Osteoblast (primary cell): Measurements from ENCODE around the gene CD274. TPM values are rescaled to one million over a fixed set of nuclear protein-coding genes. Genes with fewer than 3 reads are reported as not detected.
A peak's percentile ranks its signal among the peaks of the same experiment; 100 is the strongest.

Experiments used
- DNase-seq: peaks from one replicate; pipeline ENCODE4 v3.0.0; 2011; ENCODE audit warnings: low spot score, mixed read lengths; ENCODE audit not compliant: insufficient read length; ENCODE audit errors: missing footprints
- H2AFZ ChIP-seq: 2 replicates; pipeline ENCODE4 v1.6.0; 2011; ENCODE audit warnings: mild to moderate bottlenecking, low read length
- H3K27ac ChIP-seq: 2 replicates; pipeline ENCODE4 v1.5.1; 2011; ENCODE audit warnings: mild to moderate bottlenecking, low read depth, low read length, moderate library complexity
- H3K27me3 ChIP-seq: 2 replicates; pipeline ENCODE4 v1.6.0; 2012; ENCODE audit warnings: mild to moderate bottlenecking, control low read depth, inconsistent platforms, low read length, moderate library complexity; ENCODE audit not compliant: insufficient read depth
- H3K36me3 ChIP-seq: 2 replicates; pipeline ENCODE4 v1.5.1; 2011; ENCODE audit warnings: mild to moderate bottlenecking, low read length, control low read depth, moderate library complexity; ENCODE audit not compliant: insufficient read depth
- H3K4me1 ChIP-seq: 2 replicates; pipeline ENCODE4 v1.5.1; 2011; ENCODE audit warnings: mild to moderate bottlenecking, low read length, control low read depth, moderate library complexity; ENCODE audit not compliant: insufficient read depth
- H3K4me2 ChIP-seq: 2 replicates; pipeline ENCODE4 v1.6.0; 2011; ENCODE audit warnings: mild to moderate bottlenecking, low read length; ENCODE audit not compliant: insufficient read depth
- H3K4me3 ChIP-seq: fragments of 200-600 bp; sonication (generic); 3 replicates; pipeline ENCODE4 v1.5.1; 2012; ENCODE audit warnings: mild to moderate bottlenecking, low read length, inconsistent platforms; ENCODE audit not compliant: insufficient read depth
- H3K79me2 ChIP-seq: 2 replicates; pipeline ENCODE4 v1.6.0; 2012; ENCODE audit warnings: mild to moderate bottlenecking, low read length, control low read depth, inconsistent platforms; ENCODE audit not compliant: insufficient read depth
- H3K9me3 ChIP-seq: 2 replicates; pipeline ENCODE4 v1.5.1; 2011; ENCODE audit warnings: low read depth, low read length, control low read depth
- H4K20me1 ChIP-seq: 2 replicates; pipeline ENCODE4 v1.6.0; 2012; ENCODE audit warnings: mild to moderate bottlenecking, low read length, control low read depth; ENCODE audit not compliant: insufficient read depth
- CTCF ChIP-seq: IDR thresholded peaks from 2 replicates; pipeline ENCODE4 v1.5.1; 2011; ENCODE audit warnings: mild to moderate bottlenecking, low read depth, low read length, moderate library complexity; ENCODE audit errors: extremely low read depth
- total RNA-seq: library from RNA; depleted of rRNA; stranded (reverse); fragments of >200 nt; gene quantifications from 2 replicates; pipeline ENCODE4 v1.2.3, GENCODE V29; 2012

CD274 gene
- total RNA-seq, 1 donor: 0.72 TPM

GRCh38 chr9:5425006-5425628 lies 25.2 kb upstream of the CD274 start:
- H3K36me3 ChIP-seq: peaks cover 4% of the 10 kb centered on the region
- H3K9me3 ChIP-seq: no peaks in the 10 kb centered on the region
- no peak overlapping the region for H3K4me2 ChIP-seq
- no peaks in the 10 kb centered on the region for H4K20me1 ChIP-seq
- TF ChIP-seq CTCF: peak; percentile 54
- no peaks in the 10 kb centered on the region for H3K79me2 ChIP-seq
- H3K27ac ChIP-seq: no peak overlapping the region
- no peaks in the 10 kb centered on the region for H3K27me3 ChIP-seq
- H3K4me3 ChIP-seq: no peak overlapping the region
- H2AFZ ChIP-seq: no peak overlapping the region
- DNase-seq: peak; percentile 84
- no peaks in the 10 kb centered on the region for H3K4me1 ChIP-seq

DNA sequence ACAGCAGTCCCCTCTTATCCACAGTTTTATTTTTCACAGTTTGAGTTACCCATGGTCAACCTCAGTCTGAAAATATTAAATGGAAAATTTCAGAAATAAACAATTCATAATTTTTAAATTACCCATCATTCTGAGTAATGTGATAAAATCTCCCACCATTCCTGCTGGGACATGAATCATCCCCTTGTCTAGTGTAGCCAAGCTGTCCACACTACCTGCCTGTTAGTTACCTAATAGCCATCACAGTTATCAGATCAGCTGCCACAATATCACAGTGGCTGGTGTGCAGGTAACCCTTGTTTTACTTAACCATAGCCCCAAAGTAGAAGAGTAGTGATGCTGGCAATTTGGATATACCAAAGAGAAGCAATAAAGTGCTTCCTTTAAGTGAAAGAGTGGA lies 23.3 kb upstream of the CD274 start:
- Histone ChIP-seq H3K4me2 (no peak overlapping the region), H3K4me3 (no peak overlapping the region), H3K27ac (no peak overlapping the region), H3K4me1 (no peaks in the 10 kb centered on the region), H3K9me3 (no peaks in the 10 kb centered on the region), H2AFZ (no peak overlapping the region), H3K36me3 (peaks cover 4% of the 10 kb centered on the region), H3K27me3 (no peaks in the 10 kb centered on the region), H3K79me2 (no peaks in the 10 kb centered on the region), H4K20me1 (no peaks in the 10 kb centered on the region)
- DNase-seq: no peak
- TF ChIP-seq CTCF: no peak

DNA sequence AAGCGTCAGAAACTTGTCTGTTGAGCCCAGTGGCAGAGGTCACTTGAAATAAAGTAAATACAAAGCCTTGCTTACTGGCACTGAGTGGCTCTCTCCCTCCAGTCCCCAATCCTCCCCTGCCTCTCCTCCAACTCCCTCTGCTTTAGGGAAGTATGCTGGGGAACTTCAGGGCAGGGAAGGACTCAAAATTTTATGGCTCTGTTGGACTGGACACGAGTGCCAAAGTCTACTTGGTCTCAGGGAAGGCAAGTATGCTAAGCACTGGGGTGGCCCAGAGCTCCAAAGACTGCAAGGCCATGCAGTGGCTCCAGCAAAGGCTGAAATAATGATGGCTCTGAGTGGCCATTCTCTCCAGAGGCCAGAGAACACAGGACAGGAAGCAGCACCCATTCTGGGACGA lies 22.2 kb upstream of the CD274 start:
- Histone ChIP-seq H3K27me3 (no peaks in the 10 kb centered on the region), H3K4me1 (no peaks in the 10 kb centered on the region), H3K9me3 (no peaks in the 10 kb centered on the region), H3K79me2 (no peaks in the 10 kb centered on the region), H3K36me3 (peaks cover 4% of the 10 kb centered on the region), H3K4me3 (no peak overlapping the region), H4K20me1 (no peaks in the 10 kb centered on the region), H3K27ac (no peak overlapping the region), H3K4me2 (no peak overlapping the region), H2AFZ (no peak overlapping the region)
- no peak for TF ChIP-seq CTCF
- DNase-seq: no peak

DNA sequence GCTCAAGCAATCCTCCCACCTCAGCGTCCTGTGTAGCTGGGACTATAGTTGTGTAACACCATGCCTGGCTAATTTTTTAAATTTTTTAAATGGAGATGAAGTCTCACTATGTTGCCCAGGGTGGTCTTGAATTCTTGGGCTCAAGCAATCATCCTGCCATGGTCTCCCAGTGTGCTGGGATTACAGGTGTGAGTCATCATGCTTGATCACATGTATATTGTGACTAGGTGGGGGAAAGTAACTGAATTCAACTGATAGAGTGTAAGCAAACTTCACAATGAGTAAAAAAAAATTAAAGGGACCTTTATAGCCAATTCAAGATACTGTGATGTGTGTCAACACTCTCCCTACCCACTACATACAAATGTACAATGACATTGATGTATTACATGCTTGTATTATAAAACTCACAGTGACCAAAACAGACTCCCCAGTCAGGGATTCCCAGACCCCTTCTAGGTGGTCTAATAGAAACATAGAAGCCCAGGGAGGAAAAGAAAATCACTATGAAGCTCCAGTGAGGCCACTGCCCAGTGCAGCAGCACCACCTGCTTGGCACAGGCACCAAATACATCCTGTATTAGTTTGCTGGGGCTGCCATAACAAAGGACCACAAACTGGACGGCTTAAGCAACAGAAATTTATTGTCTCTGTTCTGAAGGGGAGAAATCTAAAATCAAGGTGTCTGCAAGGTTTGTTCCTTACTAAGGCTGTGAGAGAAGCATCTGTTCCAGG lies 21.4 kb upstream of the CD274 start:
- Histone ChIP-seq H3K4me1 (no peaks in the 10 kb centered on the region), H4K20me1 (no peaks in the 10 kb centered on the region), H3K27me3 (no peaks in the 10 kb centered on the region), H3K4me3 (no peak overlapping the region), H3K36me3 (peaks cover 4% of the 10 kb centered on the region), H3K4me2 (no peak overlapping the region), H3K79me2 (no peaks in the 10 kb centered on the region), H3K9me3 (no peaks in the 10 kb centered on the region), H3K27ac (no peak overlapping the region), H2AFZ (no peak overlapping the region)
- no peak for TF ChIP-seq CTCF
- no peak for DNase-seq
